Stimulated activated CD8-positive, alpha-beta memory T cell treated with anti-CD3 and anti-CD28 coated beads, Interleukin-7, amount 100 ng/mL, for 1 hour (primary cell): ENCODE results near the gene FCRL6.

Experiments
- DNase-seq, 2 donors: peaks; one replicate each; pipeline ENCODE4 v3.0.0-alpha.2; 2020; ENCODE audit warnings: low read depth in 2 of 2

Gene FCRL6, protein sequence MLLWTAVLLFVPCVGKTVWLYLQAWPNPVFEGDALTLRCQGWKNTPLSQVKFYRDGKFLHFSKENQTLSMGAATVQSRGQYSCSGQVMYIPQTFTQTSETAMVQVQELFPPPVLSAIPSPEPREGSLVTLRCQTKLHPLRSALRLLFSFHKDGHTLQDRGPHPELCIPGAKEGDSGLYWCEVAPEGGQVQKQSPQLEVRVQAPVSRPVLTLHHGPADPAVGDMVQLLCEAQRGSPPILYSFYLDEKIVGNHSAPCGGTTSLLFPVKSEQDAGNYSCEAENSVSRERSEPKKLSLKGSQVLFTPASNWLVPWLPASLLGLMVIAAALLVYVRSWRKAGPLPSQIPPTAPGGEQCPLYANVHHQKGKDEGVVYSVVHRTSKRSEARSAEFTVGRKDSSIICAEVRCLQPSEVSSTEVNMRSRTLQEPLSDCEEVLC

DNA sequence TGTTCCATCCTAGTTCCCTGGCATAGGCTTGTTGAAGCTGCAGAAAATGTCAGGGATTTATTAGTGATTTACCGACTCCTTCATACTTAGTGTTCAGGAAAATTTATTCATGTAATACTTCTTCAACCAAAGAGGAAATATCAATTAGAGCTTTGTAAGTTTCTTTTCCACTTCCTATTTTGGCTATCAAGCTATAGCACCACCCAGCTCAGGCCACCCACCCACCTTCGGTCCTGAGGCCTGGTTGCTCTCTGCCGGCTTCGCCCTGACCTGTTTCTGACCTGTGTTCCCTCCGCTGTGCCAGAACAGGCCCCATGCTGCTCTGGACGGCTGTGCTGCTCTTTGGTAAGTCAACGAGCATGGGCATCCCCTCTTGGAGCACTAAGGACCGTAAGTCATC lies at the start of gene FCRL6:
Gene FCRL6 (plus strand): TSS at position 250 of the 400 bp plus-strand sequence. CDS start 65 bp downstream, at position 315.
- DNase-seq = no peak

DNA sequence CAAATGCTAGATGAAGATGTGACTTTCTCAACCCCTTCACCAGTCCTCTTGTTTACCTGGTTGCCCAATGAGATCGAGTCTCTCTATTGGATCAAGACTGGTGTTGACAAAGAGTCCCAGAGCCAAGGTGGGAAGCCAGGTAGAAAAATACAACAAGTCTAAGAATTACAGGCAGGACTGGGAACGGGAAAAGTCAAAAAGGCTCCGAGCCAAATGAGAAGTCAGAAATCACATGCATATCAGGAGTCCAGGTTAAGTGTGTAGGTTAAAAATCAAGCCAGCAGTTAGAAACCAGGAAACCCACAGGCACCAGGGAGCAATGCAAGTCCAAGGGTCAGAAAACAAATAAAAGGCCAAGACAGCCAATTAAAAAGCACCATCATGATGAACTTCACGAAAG lies 48.8 kb upstream of the FCRL6 start:
- no peak for DNase-seq

DNA sequence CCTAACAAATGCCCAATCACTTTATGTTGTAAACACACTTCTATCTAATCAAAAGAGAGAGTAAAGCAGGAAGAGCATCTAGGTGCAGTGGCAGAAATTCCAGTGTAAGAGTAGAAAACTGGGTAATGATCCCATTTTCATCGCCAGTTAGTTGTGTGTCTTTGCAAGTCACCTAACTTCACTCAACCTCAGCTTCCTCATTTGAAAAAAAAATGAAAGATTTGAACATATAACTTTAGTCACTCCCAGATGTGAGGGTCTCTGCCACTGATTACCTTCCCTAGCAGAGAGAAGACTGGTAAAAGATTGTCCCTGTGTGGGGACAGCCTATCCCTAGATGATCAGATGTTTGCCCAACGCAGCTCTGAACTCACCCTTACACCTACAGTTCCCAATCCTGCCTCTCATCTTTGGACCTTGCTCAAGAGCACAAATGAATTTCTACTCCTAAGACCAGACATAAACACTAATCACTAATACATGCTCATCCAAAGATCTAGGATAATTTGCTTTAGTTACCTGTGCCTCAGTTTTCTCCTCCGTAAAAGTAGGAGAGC lies 46.6 kb upstream of the FCRL6 start:
- DNase-seq = no peak

DNA sequence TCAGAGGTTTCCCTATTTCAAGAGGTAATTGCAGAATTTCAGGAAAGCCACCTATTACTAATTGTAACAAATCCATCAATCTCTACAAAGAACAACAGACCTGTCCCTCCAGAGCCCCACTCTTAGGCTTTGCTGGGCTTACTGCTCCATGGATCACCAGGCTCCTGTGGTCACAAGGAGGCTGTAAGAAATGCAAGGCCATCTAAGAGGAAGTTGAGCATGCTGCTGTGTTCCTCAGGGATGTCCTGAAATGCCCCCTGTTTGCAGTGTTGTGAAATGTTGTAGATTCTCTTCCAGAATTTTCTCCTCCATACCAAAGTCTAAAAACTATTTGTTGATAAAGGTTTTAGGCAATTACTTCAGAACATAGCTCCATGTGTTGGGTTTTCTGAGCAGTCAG lies 45.8 kb upstream of the FCRL6 start:
- no peak for DNase-seq

DNA sequence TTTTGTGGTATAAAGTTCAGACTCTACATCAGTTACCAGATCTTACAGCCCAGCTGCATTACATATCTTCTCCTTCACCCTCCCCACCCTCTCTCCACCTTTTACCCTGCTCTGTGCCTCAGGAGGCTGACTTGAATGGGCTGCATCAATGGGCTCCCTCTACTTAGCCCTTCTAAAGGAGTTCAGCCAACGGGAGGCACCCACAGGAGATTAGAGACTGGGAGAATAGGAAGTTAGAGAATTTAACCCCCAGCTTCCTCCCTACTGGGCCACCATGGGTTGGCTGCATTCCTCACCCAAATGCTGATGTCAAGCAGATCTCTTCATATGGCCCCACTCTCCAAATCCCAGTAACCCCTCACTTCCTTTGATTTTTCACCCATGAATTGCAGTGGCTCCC lies 38.5 kb upstream of the FCRL6 start:
- DNase-seq = no peak

DNA sequence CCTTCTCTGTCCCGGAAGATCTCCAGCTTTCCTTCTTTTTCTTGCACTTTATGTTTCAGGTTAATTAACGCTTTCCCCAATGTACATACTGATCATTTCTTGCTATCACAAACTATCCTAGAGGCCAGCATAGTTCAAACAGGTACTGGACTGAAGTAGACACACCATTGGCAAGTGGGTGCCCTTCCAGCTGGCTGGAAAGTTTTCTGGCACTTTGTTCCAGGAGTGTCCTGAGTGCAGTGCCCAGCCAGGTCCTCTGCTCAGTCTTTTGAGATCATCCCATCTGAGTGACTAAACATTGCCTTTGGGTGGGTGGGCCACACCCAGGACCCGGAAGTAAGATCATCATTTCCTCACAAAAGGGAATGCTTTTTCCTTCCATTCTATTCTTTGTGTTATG lies 36.4 kb upstream of the FCRL6 start:
- no peak for DNase-seq

DNA sequence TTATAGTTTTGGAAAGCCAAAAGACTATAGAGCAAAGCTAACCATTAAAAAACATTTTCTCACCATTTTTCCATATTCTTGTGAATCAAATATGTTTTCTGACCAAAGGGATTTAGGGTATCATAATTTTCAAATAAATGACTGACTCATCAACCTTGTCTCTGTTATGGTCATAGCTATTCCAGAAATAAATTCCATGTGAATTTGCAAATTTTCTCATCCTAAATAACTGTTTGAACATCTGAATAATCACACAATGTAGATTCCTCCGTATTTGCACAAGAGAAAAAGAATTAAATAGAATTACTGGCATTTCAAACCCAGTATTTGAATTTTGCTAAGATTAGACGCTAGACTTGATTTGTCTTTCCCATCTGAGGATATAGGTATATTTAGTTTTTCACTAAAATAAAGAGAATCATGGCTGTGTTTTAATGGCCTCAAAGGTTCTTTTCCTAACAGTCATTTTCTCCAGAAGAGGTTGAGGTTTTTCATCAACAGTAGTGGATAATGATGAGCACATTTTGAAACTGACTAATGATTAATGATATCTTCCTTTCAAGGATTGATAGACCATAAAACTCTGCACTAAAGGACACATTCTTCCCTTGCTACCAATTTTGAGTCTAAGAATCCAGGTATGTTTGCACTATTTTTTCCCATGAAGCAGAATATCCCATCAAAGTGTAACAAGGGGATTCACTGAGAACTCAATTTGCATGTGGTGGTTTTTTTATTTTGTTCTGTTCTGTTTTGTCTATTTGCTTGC lies 30.8 kb upstream of the FCRL6 start:
- DNase-seq = no peak

DNA sequence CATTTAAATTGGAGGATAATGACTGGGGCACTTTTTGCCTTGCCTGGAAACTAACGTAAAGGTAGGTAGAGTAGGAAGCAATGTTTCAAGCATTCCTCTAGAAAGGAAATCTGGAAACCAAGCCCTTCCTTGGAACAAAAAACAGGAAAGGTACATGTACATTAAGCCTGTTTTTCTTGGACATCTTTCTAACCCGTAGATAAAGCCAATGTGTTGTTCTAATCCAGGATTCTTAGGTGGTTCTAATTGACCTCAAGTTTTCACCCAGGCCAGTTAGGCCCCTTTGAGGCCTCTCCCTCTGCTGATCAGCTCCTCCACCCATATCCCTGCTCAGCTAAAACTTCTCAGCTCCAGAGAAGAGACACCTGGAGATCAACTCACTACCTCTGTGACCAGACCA lies 27.7 kb upstream of the FCRL6 start:
- no peak for DNase-seq

DNA sequence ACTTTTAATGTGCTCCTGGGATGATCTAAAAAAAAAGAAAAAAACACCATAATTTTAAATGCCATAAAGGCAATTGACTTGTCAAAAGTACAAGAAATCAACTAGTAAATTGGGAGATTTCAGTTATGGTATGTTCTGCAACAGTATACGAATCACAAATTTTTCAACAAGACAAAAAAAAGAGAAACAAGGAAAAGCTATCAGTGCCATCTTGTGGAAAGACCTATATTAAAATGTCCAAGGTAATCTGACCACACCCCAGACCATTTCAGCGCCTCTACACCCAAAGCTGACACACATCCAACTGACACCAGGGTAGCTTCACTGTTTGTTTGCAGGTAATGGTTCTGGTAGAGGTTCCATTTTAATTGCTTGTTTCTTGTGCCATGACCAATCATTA lies 26.4 kb upstream of the FCRL6 start:
- DNase-seq = no peak

DNA sequence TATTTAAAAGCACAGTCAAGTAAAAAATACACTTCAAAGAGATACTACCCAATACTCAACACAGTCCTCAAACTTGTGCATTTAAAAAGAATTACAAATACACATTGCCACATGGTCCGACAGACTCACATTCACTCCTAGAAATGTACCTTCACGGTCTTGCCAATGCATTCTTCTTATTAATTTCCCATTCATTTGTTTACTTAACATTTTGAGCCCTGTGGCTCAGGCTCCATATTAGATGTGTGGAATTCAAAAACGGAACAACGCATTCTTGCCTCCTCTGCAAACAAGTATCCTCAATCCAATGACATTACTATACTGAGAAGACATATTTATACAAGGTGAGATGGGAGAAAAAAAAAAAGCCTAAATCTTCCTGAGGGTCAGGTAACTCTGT lies 23.9 kb upstream of the FCRL6 start:
- no peak for DNase-seq

DNA sequence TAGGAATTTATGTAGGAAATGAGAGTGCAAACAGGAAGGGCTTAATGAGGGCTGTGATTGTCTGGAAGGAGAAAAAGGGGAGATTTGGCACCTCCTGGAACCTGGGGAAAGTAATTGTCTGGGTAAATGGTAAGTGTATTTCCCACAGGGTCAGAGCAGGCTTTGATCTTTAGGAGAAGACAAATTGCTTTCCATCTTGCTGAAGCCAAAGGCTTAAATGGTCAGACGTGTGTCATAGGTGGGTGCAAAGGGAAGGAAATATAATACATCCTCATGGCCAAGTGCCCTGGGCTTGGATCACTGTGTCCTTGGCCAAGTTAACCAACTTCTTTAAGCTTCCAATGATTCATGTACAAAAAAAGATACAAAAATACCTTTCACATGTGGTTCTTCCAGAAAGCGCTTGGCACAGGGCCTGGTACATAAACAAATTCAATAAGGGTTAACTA lies 22.7 kb upstream of the FCRL6 start:
- no peak for DNase-seq

DNA sequence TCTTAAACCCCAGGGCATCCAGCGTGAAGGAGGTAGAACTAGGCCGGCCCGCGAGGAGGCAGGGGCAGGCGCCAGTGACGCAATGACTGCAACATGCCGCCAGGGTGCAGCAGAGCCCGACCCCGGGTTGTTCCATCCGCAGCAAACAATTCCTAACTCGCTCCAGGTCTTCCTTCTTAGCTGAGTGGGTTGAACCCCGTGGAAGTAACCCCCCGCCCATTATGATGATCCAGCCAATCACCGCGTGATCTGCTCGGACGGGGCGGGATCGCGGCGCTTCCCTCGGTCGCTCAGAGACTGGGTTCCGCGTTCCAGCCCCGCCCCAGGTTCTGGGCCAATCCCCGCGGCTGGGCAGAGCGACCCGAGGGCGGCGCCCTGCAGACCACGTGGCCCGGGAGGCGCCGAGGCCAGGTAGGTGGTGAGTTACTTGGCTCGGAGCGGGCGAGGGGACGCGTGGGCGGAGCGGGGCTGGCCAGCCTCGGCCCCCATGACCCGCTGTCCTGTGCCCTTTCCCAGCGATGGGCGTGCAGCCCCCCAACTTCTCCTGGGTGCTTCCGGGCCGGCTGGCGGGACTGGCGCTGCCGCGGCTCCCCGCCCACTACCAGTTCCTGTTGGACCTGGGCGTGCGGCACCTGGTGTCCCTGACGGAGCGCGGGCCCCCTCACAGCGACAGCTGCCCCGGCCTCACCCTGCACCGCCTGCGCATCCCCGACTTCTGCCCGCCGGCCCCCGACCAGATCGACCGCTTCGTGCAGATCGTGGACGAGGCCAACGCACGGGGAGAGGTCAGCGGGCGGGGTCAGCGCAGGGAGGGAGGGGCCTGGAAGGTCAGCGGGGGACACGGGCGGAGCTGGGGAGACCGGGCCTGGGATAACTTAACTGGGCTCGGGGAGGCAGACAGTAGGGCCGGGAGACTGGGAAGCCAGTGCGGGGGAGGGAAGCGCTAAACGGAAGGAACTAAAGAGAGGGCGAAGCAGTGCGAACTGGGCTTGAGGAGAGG lies 21.3 kb upstream of the FCRL6 start, which contains the start of gene DUSP23:
Gene DUSP23 (plus strand): TSS at position 380 of the 1,000 bp plus-strand sequence. CDS start 139 bp downstream, at position 519.
- DNase-seq = peak; percentile 91 to 92

DNA sequence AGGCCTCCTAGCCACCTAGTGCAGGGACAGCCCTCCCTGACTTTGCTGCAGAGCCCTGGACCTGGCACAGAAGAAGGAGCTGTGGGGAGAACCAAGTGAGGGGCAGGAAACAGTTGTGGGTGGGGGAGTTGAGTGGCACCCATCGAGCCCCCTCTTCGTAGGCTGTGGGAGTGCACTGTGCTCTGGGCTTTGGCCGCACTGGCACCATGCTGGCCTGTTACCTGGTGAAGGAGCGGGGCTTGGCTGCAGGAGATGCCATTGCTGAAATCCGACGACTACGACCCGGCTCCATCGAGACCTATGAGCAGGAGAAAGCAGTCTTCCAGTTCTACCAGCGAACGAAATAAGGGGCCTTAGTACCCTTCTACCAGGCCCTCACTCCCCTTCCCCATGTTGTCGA lies 20.2 kb upstream of the FCRL6 start:
- DNase-seq = no peak

DNA sequence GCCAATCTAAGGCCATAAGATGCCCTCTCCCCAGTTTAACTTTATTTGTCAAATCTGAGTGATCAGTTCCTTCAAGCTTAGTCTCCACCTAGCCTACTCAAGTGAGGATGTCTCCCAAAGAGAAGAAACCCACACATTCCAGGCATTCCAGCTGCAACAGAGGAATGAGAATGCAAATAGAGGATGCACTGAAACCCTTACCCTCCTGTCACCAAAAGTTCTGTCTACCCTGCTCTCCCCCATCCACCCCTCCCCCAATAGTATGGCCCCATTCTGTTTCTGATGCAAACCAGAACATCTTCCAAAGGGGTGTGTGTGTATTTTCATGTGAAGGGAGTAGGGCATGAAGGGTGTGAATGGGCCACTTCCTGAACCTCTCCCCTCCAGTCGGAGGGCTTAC lies 18.4 kb upstream of the FCRL6 start:
- DNase-seq = no peak

DNA sequence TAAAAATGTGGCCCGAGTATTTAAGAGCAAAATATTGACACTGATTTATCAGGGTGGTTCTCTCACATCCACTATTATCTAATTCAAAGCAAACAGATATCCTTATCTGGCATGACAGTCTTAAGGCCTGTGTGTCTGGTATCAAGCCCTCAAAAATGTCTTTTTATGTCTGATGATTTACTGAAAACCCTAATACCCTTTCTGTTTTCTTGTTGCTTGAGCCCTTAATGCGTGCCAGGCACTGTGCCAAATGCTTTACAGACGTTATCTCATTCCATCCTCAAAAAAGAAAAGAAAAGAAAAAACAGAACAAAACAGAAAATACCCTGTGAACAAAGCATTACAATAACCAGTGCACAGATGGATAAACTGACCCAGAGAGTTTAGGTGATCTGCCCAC lies 15.7 kb upstream of the FCRL6 start:
- DNase-seq = no peak

DNA sequence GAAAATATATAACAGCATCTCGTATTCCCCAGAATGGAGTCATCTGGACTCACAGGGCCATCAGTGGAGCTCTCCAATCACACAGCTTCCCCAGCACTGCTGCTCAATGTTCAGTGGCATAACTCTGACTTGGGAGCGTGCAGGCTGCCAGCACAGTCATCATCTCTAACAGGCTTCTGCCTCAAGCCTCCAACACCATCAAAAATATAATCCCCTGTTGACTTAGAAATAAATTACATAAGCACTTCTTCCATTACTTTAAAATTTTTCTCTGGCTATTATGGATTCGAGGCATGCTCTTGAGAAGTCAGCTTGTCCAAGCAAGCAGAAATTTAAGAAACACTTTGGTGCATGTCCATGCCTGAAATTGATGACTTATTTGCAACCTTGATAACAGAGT lies 15.2 kb upstream of the FCRL6 start:
- DNase-seq = no peak

DNA sequence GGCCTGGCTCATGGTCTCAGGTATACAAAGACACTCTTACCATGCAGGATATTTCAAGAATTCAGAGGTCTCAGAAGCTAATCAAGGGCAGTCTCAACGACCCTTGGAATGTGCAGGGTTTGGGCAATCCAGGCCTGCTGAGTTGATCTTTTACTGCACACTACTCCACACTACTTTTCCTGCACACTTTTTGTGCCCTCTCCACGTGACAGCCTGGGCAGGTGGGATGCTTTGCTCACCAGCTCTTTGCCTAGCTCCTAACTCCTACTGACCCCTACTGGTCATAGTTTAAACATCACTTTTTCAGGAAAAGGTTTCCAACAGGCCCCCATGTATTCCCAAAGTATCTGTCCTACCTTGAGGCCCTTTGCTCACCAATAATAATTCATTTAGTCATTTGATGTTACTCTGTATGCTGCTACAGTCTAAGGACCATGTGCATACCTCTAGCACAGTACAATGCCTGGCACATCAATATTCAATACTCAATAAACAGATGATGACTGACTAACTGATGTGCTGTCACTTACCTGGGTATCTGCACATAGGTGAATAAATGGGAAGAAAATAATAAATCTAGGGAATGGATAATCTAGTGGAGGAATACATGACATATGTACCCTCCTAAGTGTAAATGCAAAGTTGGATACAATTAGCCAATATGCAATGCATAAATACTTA lies 11.8 kb upstream of the FCRL6 start:
- DNase-seq = no peak

DNA sequence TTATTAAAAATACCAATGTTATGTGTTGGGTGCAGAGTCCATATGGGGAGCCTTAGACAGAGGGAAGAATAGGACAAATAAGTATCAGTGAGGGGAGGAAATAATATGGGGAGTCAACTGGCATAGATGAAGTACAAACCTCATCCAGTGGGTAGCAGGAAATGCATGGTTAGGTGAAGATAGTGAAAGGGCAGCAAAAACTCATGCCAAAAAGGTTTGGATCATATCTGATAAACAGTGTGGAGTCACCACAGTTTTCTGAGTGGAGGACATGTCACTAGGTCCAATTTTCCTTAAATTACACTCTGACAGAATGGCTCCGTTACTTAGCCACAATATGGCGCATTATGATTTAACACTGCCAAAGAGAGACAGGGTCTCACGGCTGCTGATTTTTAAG lies 11.1 kb upstream of the FCRL6 start:
- DNase-seq = no peak

DNA sequence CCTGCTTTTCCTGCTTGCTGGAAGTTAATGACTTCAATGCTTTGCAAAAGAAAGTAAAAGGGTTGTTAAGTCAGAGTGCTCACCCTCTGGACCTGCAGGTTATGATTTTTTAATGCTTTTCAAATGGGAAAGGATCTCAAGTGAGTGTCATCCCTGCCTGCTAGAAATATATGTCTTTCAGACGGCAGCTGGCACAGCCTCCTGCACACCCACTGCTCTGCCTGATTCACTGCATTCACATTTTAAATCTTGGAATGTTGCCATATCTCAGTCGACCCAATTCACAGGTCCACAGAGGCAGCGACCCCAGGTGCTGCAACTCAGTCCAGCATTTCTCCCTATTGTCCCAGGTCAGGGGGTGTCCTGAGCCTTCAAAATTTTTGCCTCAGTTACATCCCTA lies 10.7 kb upstream of the FCRL6 start:
- no peak for DNase-seq

DNA sequence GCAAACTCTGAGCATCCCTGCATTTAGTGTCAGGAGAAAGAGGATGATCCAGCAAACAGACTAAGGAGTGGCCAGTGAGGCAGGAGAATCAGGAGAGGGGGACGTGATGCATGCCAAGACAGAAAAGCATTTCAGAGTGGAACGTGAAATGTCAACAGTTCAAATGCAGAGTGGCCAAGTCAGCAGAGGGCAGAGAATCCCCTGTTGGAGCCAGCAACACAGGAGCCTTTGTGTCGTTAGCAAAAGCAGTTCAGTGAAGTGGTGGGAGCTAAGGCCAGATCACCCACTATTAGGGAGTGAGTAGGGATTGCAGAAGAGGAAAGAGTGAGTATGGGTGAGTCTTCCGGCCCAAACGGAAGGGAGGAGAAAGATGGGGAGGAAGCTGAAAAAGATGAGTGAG lies 6.6 kb upstream of the FCRL6 start:
- DNase-seq = no peak

DNA sequence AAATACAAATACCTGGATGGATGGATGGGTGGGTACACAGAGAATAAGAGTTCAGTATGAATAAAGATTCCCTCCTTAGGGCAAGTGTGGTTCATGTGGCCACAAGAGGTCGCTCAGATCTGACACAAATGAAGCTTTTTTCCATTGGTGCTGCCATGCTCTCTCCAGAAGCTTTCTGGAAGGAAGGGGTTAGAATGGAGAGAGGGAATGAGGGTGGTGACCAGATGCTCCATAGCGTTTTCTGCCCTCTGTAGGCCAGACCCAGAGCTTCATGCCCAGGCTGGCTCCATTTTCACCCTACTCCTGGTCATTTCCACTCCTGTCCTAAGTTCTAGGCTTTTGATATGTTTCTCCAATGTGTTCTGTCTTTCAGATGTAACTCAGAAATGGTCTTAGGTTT lies 3.3 kb upstream of the FCRL6 start:
- no peak for DNase-seq
